ENCODE data around the gene PIGW. TPM values are rescaled to one million over a fixed set of nuclear protein-coding genes. Genes with fewer than 3 reads are reported as not detected.

Gene PIGW
- polyA plus RNA-seq, 2 of the 4 experiments (the other 2 are of a cell fraction): 30.0 to 32.3 TPM

DNA sequence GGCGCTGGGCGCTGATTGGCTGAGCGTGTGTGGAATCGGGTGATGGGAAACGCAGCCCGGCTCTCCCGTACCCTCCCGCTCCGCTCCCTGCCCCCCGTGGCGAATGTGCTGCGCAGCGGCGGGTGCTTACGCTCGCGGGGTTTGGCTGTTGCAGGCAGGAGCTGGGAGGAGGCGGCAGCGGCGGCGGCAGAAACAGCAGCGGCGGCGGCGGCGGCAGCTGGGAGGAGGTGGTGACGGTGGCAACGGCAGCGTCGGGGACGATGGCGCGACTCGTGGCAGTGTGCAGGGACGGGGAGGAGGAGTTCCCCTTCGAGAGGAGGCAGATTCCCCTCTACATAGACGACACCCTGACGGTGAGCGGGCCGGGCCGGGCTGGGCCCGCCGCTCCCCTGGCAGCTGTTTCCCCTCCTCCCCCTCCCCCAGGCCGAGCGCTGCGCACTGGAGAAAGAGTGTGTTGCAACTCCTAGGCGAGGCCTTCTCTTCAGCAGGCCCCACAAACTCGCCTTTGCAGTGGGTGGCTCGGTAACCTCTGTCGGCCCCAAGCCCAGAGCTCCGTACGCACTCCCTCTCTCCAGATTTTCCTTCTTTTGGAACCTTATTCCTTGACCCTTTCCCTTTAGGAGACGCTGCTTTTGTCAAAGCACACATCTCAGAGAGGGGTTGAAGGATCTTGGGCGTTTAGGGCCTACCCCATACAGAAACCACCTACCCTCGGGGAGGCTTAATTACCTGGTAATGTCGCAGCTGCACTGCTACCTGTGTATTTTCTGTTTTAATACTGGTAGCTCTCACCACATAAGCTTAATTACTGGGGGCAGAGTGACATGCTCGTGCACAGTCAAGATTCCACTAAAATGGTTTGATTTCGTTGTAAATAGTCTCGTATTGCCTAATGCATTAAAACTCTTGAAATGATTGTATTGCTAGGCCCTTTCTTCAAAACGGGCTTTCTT lies 11.0 kb downstream of the PIGW start (continued):
- no peak for TF ChIP-seq MAFK (IDR thresholded peaks at IDR 0.05; ENCODE audit: partially characterized antibody)

DNA sequence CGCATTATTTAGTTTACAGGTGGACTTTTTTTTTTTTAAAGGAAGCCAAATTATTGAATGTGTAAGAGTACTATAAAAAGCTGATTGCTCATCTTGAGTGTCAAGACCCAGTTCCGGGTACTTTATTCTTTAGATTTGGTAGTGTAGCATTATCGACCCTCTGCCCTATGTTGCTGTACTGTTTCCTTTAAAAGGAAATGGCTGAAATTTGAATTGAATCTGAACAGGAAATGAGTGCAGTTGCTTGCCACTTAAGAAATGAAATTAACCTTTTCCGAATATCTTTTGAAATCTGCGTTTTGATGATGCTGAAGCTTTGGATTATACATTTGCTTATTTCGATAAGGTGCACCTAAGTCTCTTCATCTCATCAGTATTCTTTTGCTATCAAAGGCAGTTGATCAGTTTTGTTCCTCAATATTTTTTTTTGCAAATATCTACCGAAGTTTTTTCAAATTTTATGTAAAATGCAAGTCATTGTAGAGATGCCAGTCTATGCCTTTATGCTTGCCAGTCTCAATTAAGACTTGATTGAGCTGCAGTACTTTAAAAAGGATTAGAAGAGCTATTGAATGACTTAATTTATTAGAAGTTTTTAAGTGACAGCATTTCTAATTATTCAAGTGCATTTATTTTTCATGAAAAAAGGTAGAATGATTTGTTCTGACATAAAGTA lies 11.8 kb downstream of the PIGW start:
- TF ChIP-seq CHD2 (IDR thresholded peaks at IDR 0.05; ENCODE audit: low read length, partially characterized antibody): no peak
- TF ChIP-seq PHF8 (IDR thresholded peaks at IDR 0.05; ENCODE audit: borderline replicate concordance, low read depth): no peak
- TF ChIP-seq POLR2AphosphoS2 (conservative IDR thresholded peaks at IDR 0.05; ENCODE audit: low read length): no peak
- no peak for TF ChIP-seq CBX2 (IDR thresholded peaks at IDR 0.05; ENCODE audit: borderline replicate concordance, low read depth)
- TF ChIP-seq MAFK (IDR thresholded peaks at IDR 0.05; ENCODE audit: partially characterized antibody): peak; percentile 53
- TF ChIP-seq MAZ (IDR thresholded peaks at IDR 0.05; ENCODE audit: borderline replicate concordance, low read depth, low read length): no peak
- no peak for TF ChIP-seq SMC3 (IDR thresholded peaks at IDR 0.05)
- no peak for TF ChIP-seq HOXB5 (CRISPR knock-in tag; IDR thresholded peaks at IDR 0.05)
- TF ChIP-seq NFE2L2 (conservative IDR thresholded peaks at IDR 0.05; ENCODE audit: low read length): peak; percentile 83
- TF ChIP-seq, protein P1, sequence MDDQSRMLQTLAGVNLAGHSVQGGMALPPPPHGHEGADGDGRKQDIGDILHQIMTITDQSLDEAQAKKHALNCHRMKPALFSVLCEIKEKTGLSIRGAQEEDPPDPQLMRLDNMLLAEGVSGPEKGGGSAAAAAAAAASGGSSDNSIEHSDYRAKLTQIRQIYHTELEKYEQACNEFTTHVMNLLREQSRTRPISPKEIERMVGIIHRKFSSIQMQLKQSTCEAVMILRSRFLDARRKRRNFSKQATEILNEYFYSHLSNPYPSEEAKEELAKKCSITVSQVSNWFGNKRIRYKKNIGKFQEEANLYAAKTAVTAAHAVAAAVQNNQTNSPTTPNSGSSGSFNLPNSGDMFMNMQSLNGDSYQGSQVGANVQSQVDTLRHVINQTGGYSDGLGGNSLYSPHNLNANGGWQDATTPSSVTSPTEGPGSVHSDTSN (IDR thresholded peaks at IDR 0.05): no peak
- TF ChIP-seq, protein P2, sequence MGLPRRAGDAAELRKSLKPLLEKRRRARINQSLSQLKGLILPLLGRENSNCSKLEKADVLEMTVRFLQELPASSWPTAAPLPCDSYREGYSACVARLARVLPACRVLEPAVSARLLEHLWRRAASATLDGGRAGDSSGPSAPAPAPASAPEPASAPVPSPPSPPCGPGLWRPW (IDR thresholded peaks at IDR 0.05): no peak
- TF ChIP-seq RFX5 (IDR thresholded peaks at IDR 0.05): no peak
- no peak for TF ChIP-seq CEBPB (IDR thresholded peaks at IDR 0.05)
- TF ChIP-seq, protein P3, sequence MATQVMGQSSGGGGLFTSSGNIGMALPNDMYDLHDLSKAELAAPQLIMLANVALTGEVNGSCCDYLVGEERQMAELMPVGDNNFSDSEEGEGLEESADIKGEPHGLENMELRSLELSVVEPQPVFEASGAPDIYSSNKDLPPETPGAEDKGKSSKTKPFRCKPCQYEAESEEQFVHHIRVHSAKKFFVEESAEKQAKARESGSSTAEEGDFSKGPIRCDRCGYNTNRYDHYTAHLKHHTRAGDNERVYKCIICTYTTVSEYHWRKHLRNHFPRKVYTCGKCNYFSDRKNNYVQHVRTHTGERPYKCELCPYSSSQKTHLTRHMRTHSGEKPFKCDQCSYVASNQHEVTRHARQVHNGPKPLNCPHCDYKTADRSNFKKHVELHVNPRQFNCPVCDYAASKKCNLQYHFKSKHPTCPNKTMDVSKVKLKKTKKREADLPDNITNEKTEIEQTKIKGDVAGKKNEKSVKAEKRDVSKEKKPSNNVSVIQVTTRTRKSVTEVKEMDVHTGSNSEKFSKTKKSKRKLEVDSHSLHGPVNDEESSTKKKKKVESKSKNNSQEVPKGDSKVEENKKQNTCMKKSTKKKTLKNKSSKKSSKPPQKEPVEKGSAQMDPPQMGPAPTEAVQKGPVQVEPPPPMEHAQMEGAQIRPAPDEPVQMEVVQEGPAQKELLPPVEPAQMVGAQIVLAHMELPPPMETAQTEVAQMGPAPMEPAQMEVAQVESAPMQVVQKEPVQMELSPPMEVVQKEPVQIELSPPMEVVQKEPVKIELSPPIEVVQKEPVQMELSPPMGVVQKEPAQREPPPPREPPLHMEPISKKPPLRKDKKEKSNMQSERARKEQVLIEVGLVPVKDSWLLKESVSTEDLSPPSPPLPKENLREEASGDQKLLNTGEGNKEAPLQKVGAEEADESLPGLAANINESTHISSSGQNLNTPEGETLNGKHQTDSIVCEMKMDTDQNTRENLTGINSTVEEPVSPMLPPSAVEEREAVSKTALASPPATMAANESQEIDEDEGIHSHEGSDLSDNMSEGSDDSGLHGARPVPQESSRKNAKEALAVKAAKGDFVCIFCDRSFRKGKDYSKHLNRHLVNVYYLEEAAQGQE (IDR thresholded peaks at IDR 0.05): no peak
- TF ChIP-seq, protein P4, sequence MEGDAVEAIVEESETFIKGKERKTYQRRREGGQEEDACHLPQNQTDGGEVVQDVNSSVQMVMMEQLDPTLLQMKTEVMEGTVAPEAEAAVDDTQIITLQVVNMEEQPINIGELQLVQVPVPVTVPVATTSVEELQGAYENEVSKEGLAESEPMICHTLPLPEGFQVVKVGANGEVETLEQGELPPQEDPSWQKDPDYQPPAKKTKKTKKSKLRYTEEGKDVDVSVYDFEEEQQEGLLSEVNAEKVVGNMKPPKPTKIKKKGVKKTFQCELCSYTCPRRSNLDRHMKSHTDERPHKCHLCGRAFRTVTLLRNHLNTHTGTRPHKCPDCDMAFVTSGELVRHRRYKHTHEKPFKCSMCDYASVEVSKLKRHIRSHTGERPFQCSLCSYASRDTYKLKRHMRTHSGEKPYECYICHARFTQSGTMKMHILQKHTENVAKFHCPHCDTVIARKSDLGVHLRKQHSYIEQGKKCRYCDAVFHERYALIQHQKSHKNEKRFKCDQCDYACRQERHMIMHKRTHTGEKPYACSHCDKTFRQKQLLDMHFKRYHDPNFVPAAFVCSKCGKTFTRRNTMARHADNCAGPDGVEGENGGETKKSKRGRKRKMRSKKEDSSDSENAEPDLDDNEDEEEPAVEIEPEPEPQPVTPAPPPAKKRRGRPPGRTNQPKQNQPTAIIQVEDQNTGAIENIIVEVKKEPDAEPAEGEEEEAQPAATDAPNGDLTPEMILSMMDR (IDR thresholded peaks at IDR 0.05): no peak
- TF ChIP-seq, protein P5, sequence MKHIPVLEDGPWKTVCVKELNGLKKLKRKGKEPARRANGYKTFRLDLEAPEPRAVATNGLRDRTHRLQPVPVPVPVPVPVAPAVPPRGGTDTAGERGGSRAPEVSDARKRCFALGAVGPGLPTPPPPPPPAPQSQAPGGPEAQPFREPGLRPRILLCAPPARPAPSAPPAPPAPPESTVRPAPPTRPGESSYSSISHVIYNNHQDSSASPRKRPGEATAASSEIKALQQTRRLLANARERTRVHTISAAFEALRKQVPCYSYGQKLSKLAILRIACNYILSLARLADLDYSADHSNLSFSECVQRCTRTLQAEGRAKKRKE (CRISPR knock-in tag; IDR thresholded peaks at IDR 0.05; ENCODE audit: low read depth): no peak
- no peak for TF ChIP-seq CBX8 (IDR thresholded peaks at IDR 0.05)
- no peak for DNase-seq (ENCODE audit: low read depth in 1 of 2, low spot score in 1 of 2)
- Histone ChIP-seq H3K4me2 (peak overlapping the region; percentile 92), H3K4me3 (peak overlapping the region; percentile 81), H3K27ac (peak overlapping the region; percentile 96 to 97), H3K9me3 (no peaks in the 10 kb centered on the region), H3K4me1 (peaks cover 28% of the 10 kb centered on the region)
- ATAC-seq: no peak
- WGBS (ENCODE audit: missing lambda C conversion rate): 3% methylated on average over 7 of the region's 7 CpGs
- POLR2A ChIA-PET: interaction anchor here (0.6 to 4.0 kb wide), 4 partner anchors 8 to 737 kb away, joined by 3 to 81 read pairs (median 4); partner anchors contain the start of genes MYO19, PIGW and TAF15
- CTCF ChIA-PET: interaction anchor here (0.8 to 1.8 kb wide), 7 partner anchors 10 to 577 kb away, joined by 3 to 7 read pairs (median 3); partner anchors contain the start of genes MRM1 and MYO19
- FAIRE-seq: no peak

All from A549 (cell line).